ENCODE measurements around the gene ANKAR.
A peak's percentile ranks its signal among the peaks of the same experiment; 100 is the strongest.
"Not testable (repeated sequence)": the region's sequence is repeated elsewhere in the genome, so short reads cannot be mapped to it uniquely, and the experiment has no call there.

Gene ANKAR

GRCh38 chr2:189683348-189683747 is 8.9 kb downstream of the ANKAR start:
- no peaks in the 10 kb centered on the region for H3K36me3 ChIP-seq (ENCODE audit: control insufficient read depth, insufficient read depth, low read length)
- H3K4me3 ChIP-seq (ENCODE audit: low read depth, low read length): no peak overlapping the region
- H3K9me3 ChIP-seq (ENCODE audit: control insufficient read depth, insufficient read depth, low read depth, low read length): no peaks in the 10 kb centered on the region
- H3K27ac ChIP-seq (ENCODE audit: low read depth, low read length): no peak overlapping the region
- no peak overlapping the region for H3K9ac ChIP-seq (ENCODE audit: low read length)
- H3K27me3 ChIP-seq (ENCODE audit: control insufficient read depth, insufficient read depth, low read length): no peaks in the 10 kb centered on the region
- no peaks in the 10 kb centered on the region for H3K4me1 ChIP-seq (ENCODE audit: control insufficient read depth, insufficient read depth, low read length)

- Histone ChIP-seq H3K36me3 (ENCODE audit: control insufficient read depth, insufficient read depth, low read length) (no peaks in the 10 kb centered on the region), H3K9ac (ENCODE audit: low read length) (no peak overlapping the region), H3K9me3 (ENCODE audit: control insufficient read depth, insufficient read depth, low read depth, low read length) (no peaks in the 10 kb centered on the region), H3K4me3 (ENCODE audit: low read depth, low read length) (no peak overlapping the region), H3K27me3 (ENCODE audit: control insufficient read depth, insufficient read depth, low read length) (no peaks in the 10 kb centered on the region), H3K4me1 (ENCODE audit: control insufficient read depth, insufficient read depth, low read length) (no peaks in the 10 kb centered on the region), H3K27ac (ENCODE audit: low read depth, low read length) (no peak overlapping the region)
These were observed 10.3 kb downstream of the ANKAR start for GRCh38 chr2:189684811-189685210.

GRCh38 chr2:189685540-189686229 is 11.2 kb downstream of the ANKAR start:
- Histone ChIP-seq H3K4me1 (ENCODE audit: control insufficient read depth, insufficient read depth, low read length) (no peaks in the 10 kb centered on the region), H3K9me3 (ENCODE audit: control insufficient read depth, insufficient read depth, low read depth, low read length) (no peaks in the 10 kb centered on the region), H3K27me3 (ENCODE audit: control insufficient read depth, insufficient read depth, low read length) (no peaks in the 10 kb centered on the region), H3K36me3 (ENCODE audit: control insufficient read depth, insufficient read depth, low read length) (no peaks in the 10 kb centered on the region), H3K9ac (ENCODE audit: low read length) (no peak overlapping the region), H3K27ac (ENCODE audit: low read depth, low read length) (no peak overlapping the region), H3K4me3 (ENCODE audit: low read depth, low read length) (no peak overlapping the region)

GRCh38 chr2:189687796-189688195 is 13.3 kb downstream of the ANKAR start:
- not testable (repeated sequence) for H3K4me3 ChIP-seq (ENCODE audit: low read depth, low read length); H3K27ac ChIP-seq (ENCODE audit: low read depth, low read length); H3K9me3 ChIP-seq (ENCODE audit: control insufficient read depth, insufficient read depth, low read depth, low read length); H3K27me3 ChIP-seq (ENCODE audit: control insufficient read depth, insufficient read depth, low read length); H3K36me3 ChIP-seq (ENCODE audit: control insufficient read depth, insufficient read depth, low read length); H3K9ac ChIP-seq (ENCODE audit: low read length); H3K4me1 ChIP-seq (ENCODE audit: control insufficient read depth, insufficient read depth, low read length)

- H3K27me3 ChIP-seq (ENCODE audit: control insufficient read depth, insufficient read depth, low read length): no peaks in the 10 kb centered on the region
- H3K9ac ChIP-seq (ENCODE audit: low read length): no peak overlapping the region
- H3K36me3 ChIP-seq (ENCODE audit: control insufficient read depth, insufficient read depth, low read length): no peaks in the 10 kb centered on the region
These were observed 21.8 kb downstream of the ANKAR start for GRCh38 chr2:189696223-189696622.

GRCh38 chr2:189698020-189698887 is 23.8 kb downstream of the ANKAR start:
- no peak overlapping the region for H3K9ac ChIP-seq (ENCODE audit: low read length)
- H3K4me1 ChIP-seq (ENCODE audit: control insufficient read depth, insufficient read depth, low read length): no peaks in the 10 kb centered on the region
- no peaks in the 10 kb centered on the region for H3K36me3 ChIP-seq (ENCODE audit: control insufficient read depth, insufficient read depth, low read length)
- no peaks in the 10 kb centered on the region for H3K27me3 ChIP-seq (ENCODE audit: control insufficient read depth, insufficient read depth, low read length)
- H3K4me3 ChIP-seq (ENCODE audit: low read depth, low read length): peak overlapping the region; percentile 50
- H3K27ac ChIP-seq (ENCODE audit: low read depth, low read length): no peak overlapping the region
- no peaks in the 10 kb centered on the region for H3K9me3 ChIP-seq (ENCODE audit: control insufficient read depth, insufficient read depth, low read depth, low read length)

More at GRCh38 chr2:189696223-189696622, 21.8 kb downstream of the ANKAR start:
- no peaks in the 10 kb centered on the region for H3K4me1 ChIP-seq (ENCODE audit: control insufficient read depth, insufficient read depth, low read length)
- no peak overlapping the region for H3K27ac ChIP-seq (ENCODE audit: low read depth, low read length)
- no peaks in the 10 kb centered on the region for H3K9me3 ChIP-seq (ENCODE audit: control insufficient read depth, insufficient read depth, low read depth, low read length)
- no peak overlapping the region for H3K4me3 ChIP-seq (ENCODE audit: low read depth, low read length)

- no peaks in the 10 kb centered on the region for H3K36me3 ChIP-seq (ENCODE audit: control insufficient read depth, insufficient read depth, low read length)
- H3K9me3 ChIP-seq (ENCODE audit: control insufficient read depth, insufficient read depth, low read depth, low read length): no peaks in the 10 kb centered on the region
- H3K4me1 ChIP-seq (ENCODE audit: control insufficient read depth, insufficient read depth, low read length): no peaks in the 10 kb centered on the region
These were observed 26.2 kb downstream of the ANKAR start for GRCh38 chr2:189700681-189701080.

GRCh38 chr2:189702071-189702470 is 27.6 kb downstream of the ANKAR start:
- Histone ChIP-seq H3K9ac (ENCODE audit: low read length) (no peak overlapping the region), H3K4me3 (ENCODE audit: low read depth, low read length) (no peak overlapping the region), H3K27me3 (ENCODE audit: control insufficient read depth, insufficient read depth, low read length) (no peaks in the 10 kb centered on the region), H3K4me1 (ENCODE audit: control insufficient read depth, insufficient read depth, low read length) (no peaks in the 10 kb centered on the region), H3K27ac (ENCODE audit: low read depth, low read length) (no peak overlapping the region), H3K36me3 (ENCODE audit: control insufficient read depth, insufficient read depth, low read length) (no peaks in the 10 kb centered on the region), H3K9me3 (ENCODE audit: control insufficient read depth, insufficient read depth, low read depth, low read length) (no peaks in the 10 kb centered on the region)

More at GRCh38 chr2:189700681-189701080, 26.2 kb downstream of the ANKAR start:
- H3K4me3 ChIP-seq (ENCODE audit: low read depth, low read length): no peak overlapping the region
- H3K27me3 ChIP-seq (ENCODE audit: control insufficient read depth, insufficient read depth, low read length): no peaks in the 10 kb centered on the region
- no peak overlapping the region for H3K27ac ChIP-seq (ENCODE audit: low read depth, low read length)
- H3K9ac ChIP-seq (ENCODE audit: low read length): no peak overlapping the region

- Histone ChIP-seq H3K4me3 (ENCODE audit: low read depth, low read length) (no peak overlapping the region), H3K36me3 (ENCODE audit: control insufficient read depth, insufficient read depth, low read length) (no peaks in the 10 kb centered on the region), H3K27ac (ENCODE audit: low read depth, low read length) (no peak overlapping the region), H3K27me3 (ENCODE audit: control insufficient read depth, insufficient read depth, low read length) (no peaks in the 10 kb centered on the region), H3K9ac (ENCODE audit: low read length) (no peak overlapping the region), H3K9me3 (ENCODE audit: control insufficient read depth, insufficient read depth, low read depth, low read length) (peaks cover 6% of the 10 kb centered on the region), H3K4me1 (ENCODE audit: control insufficient read depth, insufficient read depth, low read length) (peaks cover 6% of the 10 kb centered on the region)
These were observed 35.2 kb downstream of the ANKAR start for GRCh38 chr2:189709501-189710221.

GRCh38 chr2:189717593-189717992 is 43.1 kb downstream of the ANKAR start:
- not testable (repeated sequence) for H3K27me3 ChIP-seq (ENCODE audit: control insufficient read depth, insufficient read depth, low read length); H3K36me3 ChIP-seq (ENCODE audit: control insufficient read depth, insufficient read depth, low read length); H3K27ac ChIP-seq (ENCODE audit: low read depth, low read length); H3K4me1 ChIP-seq (ENCODE audit: control insufficient read depth, insufficient read depth, low read length); H3K9me3 ChIP-seq (ENCODE audit: control insufficient read depth, insufficient read depth, low read depth, low read length); H3K9ac ChIP-seq (ENCODE audit: low read length); H3K4me3 ChIP-seq (ENCODE audit: low read depth, low read length)

- Histone ChIP-seq H3K4me1 (ENCODE audit: control insufficient read depth, insufficient read depth, low read length) (no peaks in the 10 kb centered on the region), H3K9ac (ENCODE audit: low read length) (no peak overlapping the region), H3K4me3 (ENCODE audit: low read depth, low read length) (no peak overlapping the region), H3K9me3 (ENCODE audit: control insufficient read depth, insufficient read depth, low read depth, low read length) (no peaks in the 10 kb centered on the region), H3K27ac (ENCODE audit: low read depth, low read length) (no peak overlapping the region), H3K36me3 (ENCODE audit: control insufficient read depth, insufficient read depth, low read length) (no peaks in the 10 kb centered on the region), H3K27me3 (ENCODE audit: control insufficient read depth, insufficient read depth, low read length) (no peaks in the 10 kb centered on the region)
These were observed 45.1 kb downstream of the ANKAR start for GRCh38 chr2:189719571-189719970.

Data from HUES6 (cell line).